ENCODE data around the gene ASIC4. TPM values are rescaled to one million over a fixed set of nuclear protein-coding genes. Genes with fewer than 3 reads are reported as not detected.

The ASIC4 gene
- total and polyA plus RNA-seq, 2 of the 13 experiments (the other 11 are each of a cell fraction or from before 2014, with no cell fraction given): 0.03 TPM; not detected in 1

GRCh38 chr2:219576505-219577388 is 62.5 kb downstream of the ASIC4 start (continued):
- peak; percentile 94 for TF ChIP-seq SKIL (CRISPR knock-in tag; IDR thresholded peaks at IDR 0.05; ENCODE audit: borderline replicate concordance)
- no peak for TF ChIP-seq TCF7L2 (IDR thresholded peaks at IDR 0.05; ENCODE audit: low read depth, low read length)
- peak; percentile 40 for TF ChIP-seq NFYB (CRISPR knock-in tag; IDR thresholded peaks at IDR 0.05)
- peak; percentile 96 for TF ChIP-seq ZNF747 (CRISPR knock-in tag; IDR thresholded peaks at IDR 0.05; ENCODE audit: borderline replicate concordance)
- TF ChIP-seq HIVEP1 (CRISPR knock-in tag; IDR thresholded peaks at IDR 0.05): peak; percentile 95
- TF ChIP-seq CCAR2 (optimal IDR thresholded peaks at IDR 0.05; ENCODE audit: low read depth, low read length): peak; percentile 31
- TF ChIP-seq ZNF34 (CRISPR knock-in tag; IDR thresholded peaks at IDR 0.05; ENCODE audit: borderline replicate concordance): 0 out of 2 replicates have a peak, but pooled peaks have one; percentile 92
- peak; percentile 74; the same call in 1 of the 2 replicates for TF ChIP-seq CC2D1A (CRISPR knock-in tag; IDR thresholded peaks at IDR 0.05)
- peak; percentile 37 for TF ChIP-seq RBFOX2 (IDR thresholded peaks at IDR 0.05; ENCODE audit: low read depth, low read length)
- TF ChIP-seq ZSCAN20 (CRISPR knock-in tag; IDR thresholded peaks at IDR 0.05; ENCODE audit: borderline replicate concordance): peak; percentile 93

Measured in HepG2 (cell line).